Progenitor cell of endocrine pancreas (in vitro differentiated cells): ENCODE measurements around the gene NAP1L1. TPM values are rescaled to one million over a fixed set of nuclear protein-coding genes. Genes with fewer than 3 reads are reported as not detected.
A peak's percentile ranks its signal among the peaks of the same experiment; 100 is the strongest.

Source experiments
- DNase-seq: peaks from one replicate; pipeline ENCODE4 v3.0.0; 2021; ENCODE audit warnings: low spot score; ENCODE audit not compliant: unreplicated experiment
- H3K27ac Mint-ChIP-seq: 2 replicates; pipeline ENCODE4 v1.8.0; 2021; ENCODE audit warnings: mild to moderate bottlenecking, moderate library complexity, mixed read lengths
- H3K27me3 Mint-ChIP-seq: 2 replicates; pipeline ENCODE4 v1.8.0; 2021; ENCODE audit warnings: mixed read lengths
- H3K36me3 Mint-ChIP-seq: 2 replicates; pipeline ENCODE4 v1.8.0; 2022; ENCODE audit warnings: mixed read lengths; ENCODE audit not compliant: insufficient read depth
- H3K4me1 Mint-ChIP-seq: 2 replicates; pipeline ENCODE4 v1.8.0; 2021; ENCODE audit warnings: low read depth, mixed read lengths
- H3K4me3 Mint-ChIP-seq: 2 replicates; pipeline ENCODE4 v1.8.0; 2021; ENCODE audit warnings: low read depth, mild to moderate bottlenecking, moderate library complexity, mixed read lengths
- H3K9me3 Mint-ChIP-seq: 2 replicates; pipeline ENCODE4 v1.8.0; 2021; ENCODE audit warnings: low read depth, mixed read lengths
- total RNA-seq: library from RNA; stranded (reverse); gene quantifications from 2 replicates; pipeline ENCODE4 v1.2.1, GENCODE V29; 2021
- TF ChIP-seq, protein P1 (sequence below): fragments of 200-600 bp; sonication (generic); IDR thresholded peaks from one replicate; pipeline ENCODE4 v1.5.0; 2021; ENCODE audit warnings: antibody characterized with exemption, mild to moderate bottlenecking; ENCODE audit not compliant: unreplicated experiment

Gene NAP1L1
- total RNA-seq, 1 donor from 2014 or later: 785 TPM

DNA sequence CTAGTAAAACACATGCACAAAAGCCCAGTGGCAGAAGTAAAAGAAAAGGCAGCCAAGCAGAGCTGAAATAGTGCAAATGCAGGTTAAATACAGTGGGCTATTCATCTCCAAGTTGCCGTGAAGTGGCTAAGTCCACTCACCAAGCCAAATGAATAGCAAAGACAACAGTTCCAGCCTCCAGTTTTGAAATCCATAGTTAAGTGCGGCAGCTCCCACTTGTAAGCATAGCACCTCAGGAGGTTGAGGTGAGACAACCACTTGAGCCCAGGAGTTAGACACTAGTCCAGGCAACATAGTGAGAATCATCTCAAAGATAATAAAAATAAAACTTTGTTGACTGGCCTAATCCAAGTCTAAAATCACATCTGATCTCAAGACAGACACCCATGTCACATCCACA is 43.1 kb downstream of the NAP1L1 start:
- H3K27me3 Mint-ChIP-seq: no peaks in the 10 kb centered on the region
- no peak overlapping the region for H3K4me3 Mint-ChIP-seq
- no peak for DNase-seq
- H3K4me1 Mint-ChIP-seq: peaks cover 12% of the 10 kb centered on the region
- H3K9me3 Mint-ChIP-seq: no peaks in the 10 kb centered on the region
- TF ChIP-seq, protein P1, sequence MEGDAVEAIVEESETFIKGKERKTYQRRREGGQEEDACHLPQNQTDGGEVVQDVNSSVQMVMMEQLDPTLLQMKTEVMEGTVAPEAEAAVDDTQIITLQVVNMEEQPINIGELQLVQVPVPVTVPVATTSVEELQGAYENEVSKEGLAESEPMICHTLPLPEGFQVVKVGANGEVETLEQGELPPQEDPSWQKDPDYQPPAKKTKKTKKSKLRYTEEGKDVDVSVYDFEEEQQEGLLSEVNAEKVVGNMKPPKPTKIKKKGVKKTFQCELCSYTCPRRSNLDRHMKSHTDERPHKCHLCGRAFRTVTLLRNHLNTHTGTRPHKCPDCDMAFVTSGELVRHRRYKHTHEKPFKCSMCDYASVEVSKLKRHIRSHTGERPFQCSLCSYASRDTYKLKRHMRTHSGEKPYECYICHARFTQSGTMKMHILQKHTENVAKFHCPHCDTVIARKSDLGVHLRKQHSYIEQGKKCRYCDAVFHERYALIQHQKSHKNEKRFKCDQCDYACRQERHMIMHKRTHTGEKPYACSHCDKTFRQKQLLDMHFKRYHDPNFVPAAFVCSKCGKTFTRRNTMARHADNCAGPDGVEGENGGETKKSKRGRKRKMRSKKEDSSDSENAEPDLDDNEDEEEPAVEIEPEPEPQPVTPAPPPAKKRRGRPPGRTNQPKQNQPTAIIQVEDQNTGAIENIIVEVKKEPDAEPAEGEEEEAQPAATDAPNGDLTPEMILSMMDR: no peak
- H3K36me3 Mint-ChIP-seq: peaks cover 8% of the 10 kb centered on the region
- H3K27ac Mint-ChIP-seq: no peak overlapping the region

DNA sequence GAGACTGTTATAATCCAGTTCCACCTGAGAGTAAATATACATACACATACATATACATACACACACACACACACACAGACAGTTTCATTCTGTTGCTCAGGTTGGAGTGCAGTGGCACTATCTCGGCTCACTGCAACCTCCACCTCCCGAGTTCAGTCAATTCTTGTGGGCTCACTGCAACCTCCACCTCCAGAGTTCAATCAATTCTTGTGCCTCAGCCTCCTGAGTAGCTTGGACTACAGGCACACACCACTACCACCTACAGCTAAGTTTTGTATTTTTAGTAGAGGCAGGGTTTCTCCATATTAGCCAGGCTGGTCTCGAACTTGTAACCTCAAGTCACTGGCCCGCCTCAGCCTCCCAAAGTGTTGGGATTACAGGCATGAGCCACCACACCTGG is 44.0 kb downstream of the NAP1L1 start:
- Mint-ChIP-seq H3K9me3 (no peaks in the 10 kb centered on the region), H3K27ac (no peak overlapping the region), H3K27me3 (no peaks in the 10 kb centered on the region)

DNA sequence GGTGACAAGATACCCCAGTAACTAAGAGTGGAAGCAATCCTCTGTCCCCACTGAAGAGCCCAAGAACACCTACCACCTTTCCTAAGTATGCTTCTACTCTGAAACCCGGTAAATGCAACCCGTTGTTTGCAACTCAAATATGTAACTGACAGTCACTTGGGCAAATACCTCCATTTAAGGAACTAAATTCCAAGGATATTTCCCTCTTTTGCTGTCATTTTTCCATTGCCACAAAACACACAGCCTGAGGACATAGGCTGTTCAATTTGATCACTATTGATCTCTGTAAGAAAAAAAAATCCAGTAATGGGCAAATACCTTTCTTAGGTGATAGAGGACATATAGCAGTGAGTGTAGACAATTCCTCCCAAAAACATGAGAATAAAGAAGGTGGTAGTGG is 46.3 kb downstream of the NAP1L1 start:
- H3K4me3 Mint-ChIP-seq: no peak overlapping the region
- H3K27me3 Mint-ChIP-seq: no peaks in the 10 kb centered on the region
- no peak for DNase-seq
- peaks cover 23% of the 10 kb centered on the region for H3K4me1 Mint-ChIP-seq
- H3K9me3 Mint-ChIP-seq: no peaks in the 10 kb centered on the region
- peaks cover 2% of the 10 kb centered on the region for H3K36me3 Mint-ChIP-seq
- TF ChIP-seq, protein P1: no peak
- H3K27ac Mint-ChIP-seq: peak overlapping the region; percentile 34

More for the DNA sequence above, 44.0 kb downstream of the NAP1L1 start:
- TF ChIP-seq, protein P1: no peak
- H3K4me1 Mint-ChIP-seq: peaks cover 14% of the 10 kb centered on the region
- H3K36me3 Mint-ChIP-seq: peaks cover 8% of the 10 kb centered on the region
- no peak overlapping the region for H3K4me3 Mint-ChIP-seq
- no peak for DNase-seq

DNA sequence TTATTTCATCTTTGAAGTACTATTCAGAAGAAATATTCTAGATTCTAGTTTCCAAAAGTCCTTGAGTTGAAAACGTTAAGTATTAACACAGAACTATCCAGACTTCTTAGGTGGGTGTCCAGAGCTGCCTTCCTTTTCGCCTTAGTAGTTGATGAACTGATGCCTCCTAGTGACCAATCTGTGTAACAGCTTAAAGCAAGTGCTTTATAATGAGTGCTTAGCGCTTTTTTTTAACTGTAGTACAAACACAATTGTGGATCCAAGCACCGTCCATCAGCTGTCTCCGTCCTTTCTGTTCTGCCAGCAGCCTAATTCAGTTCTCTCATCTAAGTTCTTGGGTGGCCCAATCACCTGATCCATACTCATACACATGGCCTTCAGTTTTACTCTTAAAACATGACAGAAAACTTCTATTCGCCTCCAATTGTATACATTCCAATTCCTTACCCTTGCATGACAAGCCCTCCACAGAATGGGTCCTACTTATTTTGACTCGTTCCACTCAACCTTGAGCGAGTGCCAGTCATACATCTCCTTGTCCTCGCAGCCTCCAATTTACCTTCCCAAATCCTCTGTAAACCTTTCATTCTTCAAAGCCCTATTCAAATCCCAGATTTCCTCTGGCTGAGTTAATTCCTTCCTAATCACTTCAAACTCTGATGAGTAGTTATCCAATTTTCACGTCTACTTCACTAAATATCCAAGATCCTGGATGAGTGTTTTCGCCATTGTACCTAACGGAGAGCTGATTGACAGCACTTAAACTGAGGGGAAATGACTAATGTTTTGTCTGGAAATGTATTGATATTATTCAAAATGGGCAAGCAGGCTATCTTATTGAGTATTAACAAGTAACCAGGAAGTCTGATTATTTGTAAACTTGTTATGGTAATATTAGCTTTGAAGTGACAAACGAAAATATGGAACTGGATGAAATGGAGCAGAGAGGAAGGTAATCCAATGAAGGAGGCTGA is 47.1 kb downstream of the NAP1L1 start:
- Mint-ChIP-seq H3K4me1 (peaks cover 29% of the 10 kb centered on the region), H3K36me3 (peaks cover under 1% of the 10 kb centered on the region), H3K4me3 (no peak overlapping the region), H3K27ac (no peak overlapping the region), H3K27me3 (no peaks in the 10 kb centered on the region), H3K9me3 (no peaks in the 10 kb centered on the region)
- TF ChIP-seq, protein P1: peak; percentile 89
- no peak for DNase-seq

DNA sequence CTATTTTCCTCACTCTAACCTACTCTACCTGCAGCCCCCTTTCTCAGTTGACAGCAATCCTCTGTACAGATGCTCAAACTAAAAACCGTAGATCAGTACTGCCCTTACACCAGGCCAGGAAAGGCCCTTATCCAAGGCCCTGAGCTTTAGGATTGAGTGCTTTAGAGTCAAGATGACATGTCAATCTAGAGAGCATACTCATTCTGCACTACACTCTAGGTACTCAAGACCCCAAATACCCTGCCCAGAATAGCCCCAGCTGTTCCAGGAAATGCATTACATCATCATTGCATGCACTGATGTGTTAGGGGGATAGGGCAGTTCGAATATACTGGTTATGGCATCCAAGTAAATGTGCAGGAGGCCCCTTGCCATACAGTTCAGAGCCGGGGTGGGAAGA is 49.4 kb downstream of the NAP1L1 start:
- Mint-ChIP-seq H3K9me3 (no peaks in the 10 kb centered on the region), H3K27me3 (no peaks in the 10 kb centered on the region), H3K27ac (no peak overlapping the region), H3K4me1 (peaks cover 29% of the 10 kb centered on the region), H3K4me3 (no peak overlapping the region), H3K36me3 (peaks cover 3% of the 10 kb centered on the region)
- TF ChIP-seq, protein P1: no peak
- DNase-seq: no peak
